HepG2 (cell line): ENCODE results near the gene ACBD5. TPM values are rescaled to one million over a fixed set of nuclear protein-coding genes. Genes with fewer than 3 reads are reported as not detected.

ENCODE experiments used
- ARID5B ChIP-seq: IDR thresholded peaks from 2 replicates; pipeline ENCODE4 v1.4.0; 2020; ENCODE audit warnings: mild to moderate bottlenecking, missing genetic modification reagents
- KDM5A ChIP-seq: fragments of 200-600 bp; sonication (generic); IDR thresholded peaks from 2 replicates; pipeline ENCODE4 v1.7.0; 2018; ENCODE audit warnings: antibody characterized with exemption, mild to moderate bottlenecking, low read length, borderline replicate concordance
- PBX3 ChIP-seq: sonication (generic); formaldehyde crosslinking; IDR thresholded peaks from 2 replicates; pipeline ENCODE4 v1.8.1; 2023; ENCODE audit warnings: missing genetic modification reagents, inconsistent platforms, borderline replicate concordance
- PRPF4 ChIP-seq: fragments of 200-400 bp; formaldehyde crosslinking; IDR thresholded peaks from 2 replicates; pipeline ENCODE4 v1.6.1; 2016; ENCODE audit warnings: low read length, low read depth; ENCODE audit not compliant: poor library complexity, severe bottlenecking
- RFX5 ChIP-seq: IDR thresholded peaks from 2 replicates; pipeline ENCODE4 v1.6.1; 2011; ENCODE audit warnings: low read depth, low read length, improper control_type of control experiment
- TAF15 ChIP-seq: fragments of 200-400 bp; formaldehyde crosslinking; IDR thresholded peaks from one replicate; pipeline ENCODE4 v1.6.1; 2018; ENCODE audit warnings: mild to moderate bottlenecking, low read depth, low read length; ENCODE audit not compliant: poor library complexity, severe bottlenecking
- ZBED4 ChIP-seq: sonication (generic); formaldehyde crosslinking; IDR thresholded peaks from 2 replicates; pipeline ENCODE4 v1.4.0; 2020; ENCODE audit warnings: missing genetic modification reagents, borderline replicate concordance
- ZFX ChIP-seq: sonication (generic); formaldehyde crosslinking; IDR thresholded peaks from 2 replicates; pipeline ENCODE4 v1.4.0; 2020; ENCODE audit warnings: mild to moderate bottlenecking, low read depth, missing genetic modification reagents, moderate library complexity
- ZNF160 ChIP-seq: sonication (generic); formaldehyde crosslinking; IDR thresholded peaks from 2 replicates; pipeline ENCODE4 v1.8.0; 2022; ENCODE audit warnings: mild to moderate bottlenecking, inconsistent platforms, missing genetic modification reagents
- ZNF24 ChIP-seq: fragments of 450-650 bp; IDR thresholded peaks from 2 replicates; pipeline ENCODE4 v1.6.1; 2017; ENCODE audit warnings: antibody characterized with exemption, mild to moderate bottlenecking
- ZNF276 ChIP-seq: sonication (generic); formaldehyde crosslinking; IDR thresholded peaks from 2 replicates; pipeline ENCODE4 v1.4.0; 2020; ENCODE audit warnings: mild to moderate bottlenecking, low read depth, missing genetic modification reagents
- ZNF460 ChIP-seq: sonication (generic); formaldehyde crosslinking; IDR thresholded peaks from 2 replicates; pipeline ENCODE4 v1.5.1; 2020; ENCODE audit warnings: missing genetic modification reagents, mild to moderate bottlenecking, borderline replicate concordance
- ZNF510 ChIP-seq: sonication (generic); formaldehyde crosslinking; IDR thresholded peaks from 2 replicates; pipeline ENCODE4 v1.4.0; 2020; ENCODE audit warnings: low read depth, mild to moderate bottlenecking, missing genetic modification reagents
- ZNF580 ChIP-seq: IDR thresholded peaks from 2 replicates; pipeline ENCODE4 v1.6.1; 2016; ENCODE audit warnings: low read depth, borderline replicate concordance
- ZNF691 ChIP-seq: sonication (generic); formaldehyde crosslinking; IDR thresholded peaks from 2 replicates; pipeline ENCODE4 v1.4.0; 2020; ENCODE audit warnings: missing genetic modification reagents, low read depth, mild to moderate bottlenecking, borderline replicate concordance
- polyA plus RNA-seq, 8 experiments: library from polyadenylated mRNA; depleted of rRNA in 3 of 8; stranded (reverse) in 7 of 8; unstranded in 1 of 8; fragments of >200 nt; fragmentation: Illumina TruSeq in 4 of 8; extraction: Trizol in 4 of 8; gene quantifications; 2 replicates each; pipeline versions ENCODE4 v1.2.1 to v1.2.3, GENCODE V29; 2011 to 2016; ENCODE audit warnings: low read depth in 4 of 8, missing spikeins in 1 of 8, mixed read lengths in 1 of 8; ENCODE audit not compliant: insufficient read depth in 1 of 8
- total RNA-seq, 5 experiments: library from RNA; depleted of rRNA; stranded (reverse); fragments of >200 nt; fragmentation: Illumina TruSeq; extraction: Trizol; gene quantifications; 2 replicates each; pipeline ENCODE4 v1.2.3, GENCODE V29; 2016; ENCODE audit warnings: low read depth in 1 of 5

Gene ACBD5
- total and polyA plus RNA-seq, 2 of the 13 experiments (the other 11 are each of a cell fraction or from before 2014, with no cell fraction given) = 10.3 to 14.8 TPM

GRCh38 chr10:27155066-27155754 lies 85.4 kb downstream of the ACBD5 start, which contains the start of gene MASTL (continued):
- TF ChIP-seq TAF15 = no peak
- peak; percentile 67 for TF ChIP-seq ZFX
- no peak for TF ChIP-seq ZNF510 (CRISPR knock-in tag)
- peak; percentile 60; the same call in 1 of the 2 replicates for TF ChIP-seq ZBED4 (CRISPR knock-in tag)
- TF ChIP-seq RFX5 = peak; percentile 71; the same call in 1 of the 2 replicates
- TF ChIP-seq ZNF460 (CRISPR knock-in tag) = no peak
- TF ChIP-seq ARID5B (CRISPR knock-in tag) = peak; percentile 48; the same call in 1 of the 2 replicates
- TF ChIP-seq PRPF4 = no peak
- TF ChIP-seq ZNF276 (CRISPR knock-in tag) = peak; percentile 64; the same call in 1 of the 2 replicates
- no peak for TF ChIP-seq ZNF24
- peak; percentile 84 for TF ChIP-seq KDM5A
- TF ChIP-seq ZNF691 (CRISPR knock-in tag) = peak; percentile 20
- no peak for TF ChIP-seq PBX3 (CRISPR knock-in tag)
- TF ChIP-seq ZNF160 (CRISPR knock-in tag) = no peak
- TF ChIP-seq ZNF580 (CRISPR knock-in tag) = peak; percentile 63; the same call in 1 of the 2 replicates
